ENCODE results near the gene TMEM54.

Gene TMEM54

DNA sequence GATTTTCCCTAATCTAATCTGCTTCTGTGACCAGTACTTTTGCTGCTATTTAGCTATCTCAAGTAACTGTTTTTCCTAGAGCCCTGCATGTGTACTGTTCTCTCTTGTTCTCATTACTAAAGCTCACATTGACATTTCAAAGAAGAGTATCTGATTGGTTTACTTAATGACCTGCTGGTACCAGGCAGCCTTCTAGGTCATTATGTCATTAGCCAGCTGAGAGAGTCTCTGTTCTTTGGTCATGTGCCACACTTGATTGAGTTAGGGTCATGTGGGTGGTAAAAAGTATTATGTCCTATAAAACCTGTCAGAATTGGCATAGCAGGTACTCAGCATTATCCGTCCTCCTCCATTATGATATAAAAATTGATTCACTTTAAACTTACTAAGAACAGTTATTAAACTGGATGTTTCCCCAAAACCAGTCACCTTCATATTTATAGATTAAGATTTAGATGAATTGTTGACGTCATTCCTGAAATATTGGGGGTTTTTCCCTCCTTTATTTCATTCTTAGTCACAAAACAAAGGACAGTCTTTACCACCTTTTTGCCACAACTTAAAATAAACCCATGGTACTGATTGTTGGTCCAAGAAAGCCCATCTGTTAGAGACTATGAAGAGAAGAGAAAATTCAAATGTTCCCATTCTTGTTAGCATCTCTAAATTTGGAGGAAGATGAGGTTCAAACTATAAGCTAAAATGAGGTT lies 52.7 kb downstream of the TMEM54 start:
- H3K36me3 ChIP-seq (ENCODE audit: control insufficient read depth, low read depth, low read length): peaks cover 12% of the 10 kb centered on the region
- H3K9ac ChIP-seq (ENCODE audit: low read length): no peak overlapping the region
- no peaks in the 10 kb centered on the region for H3K4me1 ChIP-seq (ENCODE audit: control insufficient read depth, low read depth, low read length)
- H3K9me3 ChIP-seq (ENCODE audit: control insufficient read depth, low read depth, low read length): no peaks in the 10 kb centered on the region
- no peaks in the 10 kb centered on the region for H3K27me3 ChIP-seq (ENCODE audit: control insufficient read depth, insufficient read depth, low read length)
- H3K4me3 ChIP-seq (ENCODE audit: low read length): no peak overlapping the region
- no peak overlapping the region for H3K27ac ChIP-seq (ENCODE audit: low read length)
